ENCODE measurements around the gene RALGAPA1. TPM values are rescaled to one million over a fixed set of nuclear protein-coding genes. Genes with fewer than 3 reads are reported as not detected.

RALGAPA1 gene
- total and polyA plus RNA-seq, 2 of the 13 experiments (the other 11 are each of a cell fraction or from before 2014, with no cell fraction given), result 65.0 to 89.2 TPM

DNA sequence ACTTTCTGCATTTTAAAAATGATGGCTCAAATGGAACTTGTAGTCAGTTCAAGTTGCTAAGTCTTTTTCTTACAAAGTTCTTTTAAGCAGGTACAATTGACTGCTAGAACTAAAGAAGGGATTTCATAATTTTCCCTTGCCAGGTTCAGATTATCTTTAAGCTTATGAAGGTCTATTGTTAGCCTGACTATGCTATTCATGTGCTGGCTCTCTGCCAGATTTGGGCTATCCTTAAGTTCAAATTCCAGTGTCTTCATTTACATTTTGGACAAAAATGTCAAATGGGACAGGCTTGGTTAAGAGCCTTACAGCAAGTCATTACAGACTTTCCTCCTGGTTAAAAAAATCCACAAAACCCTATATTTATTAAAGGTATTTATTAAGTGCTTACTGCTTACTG lies 232.8 kb downstream of the RALGAPA1 start:
- H3K4me2 ChIP-seq (ENCODE audit: low read depth, low read length), result no peak overlapping the region
- H2AFZ ChIP-seq (ENCODE audit: low read length), result no peak overlapping the region
- peak; percentile 32 for FAIRE-seq
- no peak overlapping the region for H3K4me3 ChIP-seq (replicated peaks in 1 of 3; ENCODE audit: insufficient read depth in 1 of 3, low read depth in 2 of 3, low read length in 3 of 3)
- no peaks in the 10 kb centered on the region for H3K27me3 ChIP-seq (ENCODE audit: control insufficient read depth in 1 of 2, insufficient read depth in 2 of 2, low read length in 2 of 2)
- TF ChIP-seq HNF4A (CRISPR knock-in tag; IDR thresholded peaks at IDR 0.05), result peak; percentile 45
- peak; percentile 82 for TF ChIP-seq LCORL (IDR thresholded peaks at IDR 0.05)
- no peak for TF ChIP-seq LCORL (CRISPR knock-in tag; IDR thresholded peaks at IDR 0.05)
- TF ChIP-seq HOXA7 (CRISPR knock-in tag; IDR thresholded peaks at IDR 0.05), result no peak
- TF ChIP-seq NFIC (IDR thresholded peaks at IDR 0.05; ENCODE audit: low read length), result peak; percentile 58; the same call in 1 of the 2 replicates
- TF ChIP-seq GTF2F1 (IDR thresholded peaks at IDR 0.05; ENCODE audit: low read length), result 0 out of 2 replicates have a peak, but pooled peaks have one; percentile 53
- TF ChIP-seq SOX13 (IDR thresholded peaks at IDR 0.05), result no peak
- peak in 1 of 2 experiments; percentile 58; a peak in 1 of 4 replicates for TF ChIP-seq SOX13 (CRISPR knock-in tag; conservative IDR thresholded peaks at IDR 0.05 in 1 of 2, IDR thresholded peaks at IDR 0.05 in 1 of 2)
- no peak for TF ChIP-seq FOXM1 (CRISPR knock-in tag; IDR thresholded peaks at IDR 0.05)
- in situ Hi-C loops (cut with HindIII; ENCODE audit: extremely low pct_ligation_motif_present, low pct_unique_long_range_greater_than_20kb), result no loop called here
- H3K4me1 ChIP-seq (ENCODE audit: insufficient read depth, low read length), result peaks cover 18% of the 10 kb centered on the region
- ChIA-PET POLR2A (no interaction called here), CTCF (ENCODE audit: low intra/inter-chr PET ratio, low total read pairs) (no interaction called here)
- H3K9ac ChIP-seq (ENCODE audit: insufficient read depth, low read depth, low read length), result no peak overlapping the region
- peaks cover 3 to 22% of the 10 kb centered on the region in 2 experiments for H3K36me3 ChIP-seq (replicated peaks in 1 of 2; ENCODE audit: control insufficient read depth in 1 of 2, insufficient read depth in 2 of 2, low read length in 2 of 2)
- ATAC-seq, result peak; percentile 65
- BruUV-seq (replicated peaks), result no TSS peak
- peak; percentile 82 for DNase-seq (ENCODE audit: low spot score)
- H3K9me3 ChIP-seq (ENCODE audit: low read length), result no peaks in the 10 kb centered on the region
- no peak overlapping the region for H3K27ac ChIP-seq (ENCODE audit: extremely low read length, insufficient read depth, low read length)
- no peaks in the 10 kb centered on the region for H4K20me1 ChIP-seq (ENCODE audit: insufficient read depth, low read length)
- intact Hi-C loops (cut with micrococcal nuclease; ENCODE audit: unreplicated experiment), result loop anchor here (2.0 kb wide), 1 partner anchor 41 kb away; the partner anchor contains the start of gene INSM2
- no peaks in the 10 kb centered on the region for H3K79me2 ChIP-seq (ENCODE audit: insufficient read depth, low read length)

DNA sequence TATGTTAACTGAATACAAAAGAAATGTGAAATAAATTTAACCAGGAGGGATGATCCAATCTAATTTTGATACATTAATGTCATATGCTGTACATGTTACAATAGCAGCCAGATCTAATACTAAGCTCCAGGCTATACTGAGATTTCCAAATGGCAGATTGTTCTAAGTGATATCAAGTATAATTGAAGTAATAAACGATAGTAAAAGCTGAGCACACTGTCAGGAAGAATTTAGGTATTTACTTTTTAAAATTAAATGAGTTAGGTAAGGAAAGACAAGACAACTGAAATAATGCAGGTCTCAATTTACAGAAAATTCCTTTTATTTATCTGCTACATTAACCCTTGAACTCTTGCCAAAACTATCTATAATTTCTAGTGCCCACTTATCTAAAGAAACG lies 235.2 kb downstream of the RALGAPA1 start:
- no peak for FAIRE-seq

More for the DNA sequence above, 235.2 kb downstream of the RALGAPA1 start:
- DNase-seq (ENCODE audit: low spot score), result no peak
- Histone ChIP-seq H3K27ac (ENCODE audit: extremely low read length, insufficient read depth, low read length) (no peak overlapping the region), H3K9ac (ENCODE audit: insufficient read depth, low read depth, low read length) (no peak overlapping the region), H3K36me3 (replicated peaks in 1 of 2; ENCODE audit: control insufficient read depth in 1 of 2, insufficient read depth in 2 of 2, low read length in 2 of 2) (peaks cover 5 to 16% of the 10 kb centered on the region in 2 experiments), H2AFZ (ENCODE audit: low read length) (no peak overlapping the region), H3K4me2 (ENCODE audit: low read depth, low read length) (no peak overlapping the region), H4K20me1 (ENCODE audit: insufficient read depth, low read length) (no peaks in the 10 kb centered on the region), H3K4me3 (replicated peaks in 1 of 3; ENCODE audit: insufficient read depth in 1 of 3, low read depth in 2 of 3, low read length in 3 of 3) (no peak overlapping the region), H3K4me1 (ENCODE audit: insufficient read depth, low read length) (peaks cover 18% of the 10 kb centered on the region), H3K79me2 (ENCODE audit: insufficient read depth, low read length) (no peaks in the 10 kb centered on the region), H3K9me3 (ENCODE audit: low read length) (no peaks in the 10 kb centered on the region), H3K27me3 (ENCODE audit: control insufficient read depth in 1 of 2, insufficient read depth in 2 of 2, low read length in 2 of 2) (no peaks in the 10 kb centered on the region)
- TF ChIP-seq TCF7L2 (IDR thresholded peaks at IDR 0.05; ENCODE audit: low read depth, low read length), result 0 out of 2 replicates have a peak, but pooled peaks have one; percentile 22
- TF ChIP-seq, protein P1, sequence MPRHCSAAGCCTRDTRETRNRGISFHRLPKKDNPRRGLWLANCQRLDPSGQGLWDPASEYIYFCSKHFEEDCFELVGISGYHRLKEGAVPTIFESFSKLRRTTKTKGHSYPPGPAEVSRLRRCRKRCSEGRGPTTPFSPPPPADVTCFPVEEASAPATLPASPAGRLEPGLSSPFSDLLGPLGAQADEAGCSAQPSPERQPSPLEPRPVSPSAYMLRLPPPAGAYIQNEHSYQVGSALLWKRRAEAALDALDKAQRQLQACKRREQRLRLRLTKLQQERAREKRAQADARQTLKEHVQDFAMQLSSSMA (CRISPR knock-in tag; IDR thresholded peaks at IDR 0.05), result no peak
- in situ Hi-C loops (cut with HindIII; ENCODE audit: extremely low pct_ligation_motif_present, low pct_unique_long_range_greater_than_20kb) (no loop called here), intact Hi-C loops (cut with micrococcal nuclease; ENCODE audit: unreplicated experiment) (no loop called here)
- CTCF ChIA-PET (ENCODE audit: low intra/inter-chr PET ratio, low total read pairs), result no interaction called here
- POLR2A ChIA-PET, result no interaction called here
- ATAC-seq, result no peak
- WGBS (ENCODE audit: low lambda C conversion rate), result 91% methylated on average over 2 of the region's 2 CpGs
- no TSS peak for BruUV-seq (replicated peaks)
